ENCODE results near the gene ZBTB20. TPM values are rescaled to one million over a fixed set of nuclear protein-coding genes. Genes with fewer than 3 reads are reported as not detected.
A peak's percentile ranks its signal among the peaks of the same experiment; 100 is the strongest.

ZBTB20 gene
- total RNA-seq, 1 donor from 2014 or later: 23.5 TPM

DNA sequence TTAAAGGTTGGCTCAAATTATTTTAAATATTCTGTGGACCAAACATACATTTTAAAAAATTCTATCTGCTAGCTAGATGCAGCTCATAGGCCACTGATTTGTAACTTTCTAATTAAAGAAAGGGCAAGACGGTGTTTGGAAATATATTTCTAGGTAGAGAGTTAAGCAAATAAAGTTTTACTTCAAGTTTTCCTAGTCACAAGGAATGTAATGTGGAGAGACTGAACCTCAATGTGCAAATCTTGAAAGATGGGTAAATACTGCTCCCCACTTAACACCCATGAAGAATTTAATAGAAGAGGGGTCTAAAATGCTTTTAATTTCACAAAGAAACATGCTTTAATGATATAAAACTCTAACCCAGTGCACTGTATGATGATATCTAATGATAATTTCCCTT lies 678.0 kb downstream of the ZBTB20 start:
- Histone ChIP-seq H3K4me1 (ENCODE audit: control insufficient read depth in 3 of 3, insufficient read depth in 3 of 3, low read length in 3 of 3) (no peaks in the 10 kb centered on the region), H3K9me3 (ENCODE audit: control insufficient read depth in 3 of 3, low read length in 3 of 3) (no peaks in the 10 kb centered on the region), H3K9ac (ENCODE audit: low read depth in 1 of 3, low read length in 3 of 3) (no peak overlapping the region), H3K4me3 (ENCODE audit: low read length in 3 of 3) (no peak overlapping the region), H3K27ac (ENCODE audit: low read depth, low read length) (no peak overlapping the region), H3K36me3 (ENCODE audit: control insufficient read depth in 3 of 3, insufficient read depth in 3 of 3, low read length in 3 of 3) (no peaks in the 10 kb centered on the region), H3K27me3 (ENCODE audit: control insufficient read depth in 3 of 3, insufficient read depth in 3 of 3, low read length in 3 of 3) (no peaks in the 10 kb centered on the region)

DNA sequence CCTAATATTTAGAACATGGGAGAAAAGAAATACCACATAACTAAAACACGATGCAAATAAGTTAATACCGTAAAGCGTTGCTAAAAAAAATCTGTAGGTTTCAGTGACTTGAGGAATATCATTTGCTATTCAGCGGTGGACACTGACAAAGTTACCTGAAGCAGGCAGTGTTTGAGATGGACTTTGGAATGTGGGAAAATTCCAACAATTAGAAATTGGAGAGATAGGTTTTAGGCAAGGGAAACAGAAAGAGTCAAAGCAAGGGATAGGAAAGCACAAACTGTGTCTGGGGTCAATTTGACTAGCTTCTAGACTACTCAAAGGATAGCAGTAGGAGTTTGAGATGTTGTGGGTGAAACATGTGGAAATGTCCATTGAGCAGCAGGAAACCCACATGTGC lies 680.3 kb downstream of the ZBTB20 start:
- Histone ChIP-seq H3K27ac (ENCODE audit: low read depth, low read length) (no peak overlapping the region), H3K9me3 (ENCODE audit: control insufficient read depth in 3 of 3, low read length in 3 of 3) (no peaks in the 10 kb centered on the region), H3K4me1 (ENCODE audit: control insufficient read depth in 3 of 3, insufficient read depth in 3 of 3, low read length in 3 of 3) (no peaks in the 10 kb centered on the region), H3K36me3 (ENCODE audit: control insufficient read depth in 3 of 3, insufficient read depth in 3 of 3, low read length in 3 of 3) (no peaks in the 10 kb centered on the region), H3K27me3 (ENCODE audit: control insufficient read depth in 3 of 3, insufficient read depth in 3 of 3, low read length in 3 of 3) (no peaks in the 10 kb centered on the region), H3K4me3 (ENCODE audit: low read length in 3 of 3) (no peak overlapping the region), H3K9ac (ENCODE audit: low read depth in 1 of 3, low read length in 3 of 3) (no peak overlapping the region)

DNA sequence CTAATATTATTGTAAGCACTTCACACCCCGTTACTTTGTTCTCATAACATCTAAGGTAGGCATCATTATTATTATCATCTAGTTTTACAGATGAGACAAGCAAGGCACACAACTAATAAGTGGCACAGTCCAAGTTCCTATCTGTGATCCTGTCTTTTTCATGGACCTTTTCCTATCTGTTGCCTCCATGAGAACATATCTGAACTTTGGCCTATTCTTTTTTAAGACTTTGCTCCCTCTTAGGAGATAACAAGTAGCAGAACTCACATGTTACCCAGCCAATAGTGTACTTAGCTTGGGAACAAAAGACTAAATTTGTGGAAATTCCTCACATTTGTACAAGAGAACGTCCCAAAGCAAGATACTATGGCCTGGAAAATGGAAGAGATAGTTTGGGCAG lies 680.8 kb downstream of the ZBTB20 start:
- H3K4me3 ChIP-seq (ENCODE audit: low read length in 3 of 3): no peak overlapping the region
- H3K27ac ChIP-seq (ENCODE audit: low read depth, low read length): no peak overlapping the region
- no peak overlapping the region for H3K9ac ChIP-seq (ENCODE audit: low read depth in 1 of 3, low read length in 3 of 3)
- H3K36me3 ChIP-seq (ENCODE audit: control insufficient read depth in 3 of 3, insufficient read depth in 3 of 3, low read length in 3 of 3): no peaks in the 10 kb centered on the region
- H3K9me3 ChIP-seq (ENCODE audit: control insufficient read depth in 3 of 3, low read length in 3 of 3): no peaks in the 10 kb centered on the region
- H3K4me1 ChIP-seq (ENCODE audit: control insufficient read depth in 3 of 3, insufficient read depth in 3 of 3, low read length in 3 of 3): no peaks in the 10 kb centered on the region
- no peaks in the 10 kb centered on the region for H3K27me3 ChIP-seq (ENCODE audit: control insufficient read depth in 3 of 3, insufficient read depth in 3 of 3, low read length in 3 of 3)

DNA sequence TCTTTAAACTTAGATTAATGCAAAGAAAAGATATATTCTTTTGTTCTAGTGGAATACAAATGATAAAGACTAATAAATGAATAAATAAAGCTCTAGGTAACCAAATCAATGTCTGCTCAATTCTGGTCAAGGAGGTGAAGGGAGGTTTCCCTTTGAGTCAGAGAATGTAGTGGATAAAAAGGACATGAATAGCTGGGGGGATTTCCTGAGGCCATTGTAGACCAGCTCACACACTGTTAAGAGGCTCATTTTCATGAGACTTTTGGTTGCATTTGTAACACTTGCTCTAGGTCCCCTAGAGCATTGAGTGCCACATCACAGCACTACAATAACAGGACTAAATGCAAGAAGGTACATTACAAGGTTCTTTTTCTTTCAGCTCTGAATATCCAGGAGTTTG lies 682.5 kb downstream of the ZBTB20 start:
- Histone ChIP-seq H3K4me3 (ENCODE audit: low read length in 3 of 3) (no peak overlapping the region), H3K9me3 (ENCODE audit: control insufficient read depth in 3 of 3, low read length in 3 of 3) (no peaks in the 10 kb centered on the region)

DNA sequence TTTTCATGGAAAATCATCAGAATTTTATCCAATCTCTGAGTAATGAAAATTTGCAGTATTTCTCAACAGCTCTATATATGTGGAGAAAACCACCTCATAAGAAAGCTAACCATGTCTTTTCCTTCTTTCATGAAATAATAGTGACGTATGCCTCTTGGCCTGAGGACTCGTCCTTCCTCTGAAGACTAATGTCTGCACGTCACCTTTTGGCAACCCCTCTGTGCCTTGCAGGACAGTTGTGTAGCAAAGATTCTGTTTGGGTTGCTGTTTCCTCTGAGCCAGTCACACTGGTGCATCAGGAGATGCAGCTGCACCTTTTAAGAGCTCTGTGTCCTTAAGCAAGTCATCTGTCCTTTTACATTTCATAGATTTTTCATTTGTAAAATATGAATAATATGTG lies 684.3 kb downstream of the ZBTB20 start:
- H3K9me3 ChIP-seq (ENCODE audit: control insufficient read depth in 3 of 3, low read length in 3 of 3): no peaks in the 10 kb centered on the region
- no peaks in the 10 kb centered on the region for H3K36me3 ChIP-seq (ENCODE audit: control insufficient read depth in 3 of 3, insufficient read depth in 3 of 3, low read length in 3 of 3)
- no peak overlapping the region for H3K27ac ChIP-seq (ENCODE audit: low read depth, low read length)
- H3K9ac ChIP-seq (ENCODE audit: low read depth in 1 of 3, low read length in 3 of 3): no peak overlapping the region
- peaks cover 0 to 4% (median 0%) of the 10 kb centered on the region in 3 donors for H3K4me1 ChIP-seq (ENCODE audit: control insufficient read depth in 3 of 3, insufficient read depth in 3 of 3, low read length in 3 of 3)
- no peaks in the 10 kb centered on the region for H3K27me3 ChIP-seq (ENCODE audit: control insufficient read depth in 3 of 3, insufficient read depth in 3 of 3, low read length in 3 of 3)
- H3K4me3 ChIP-seq (ENCODE audit: low read length in 3 of 3): no peak overlapping the region

More for the DNA sequence above, 682.5 kb downstream of the ZBTB20 start:
- Histone ChIP-seq H3K4me1 (ENCODE audit: control insufficient read depth in 3 of 3, insufficient read depth in 3 of 3, low read length in 3 of 3) (no peaks in the 10 kb centered on the region), H3K36me3 (ENCODE audit: control insufficient read depth in 3 of 3, insufficient read depth in 3 of 3, low read length in 3 of 3) (no peaks in the 10 kb centered on the region), H3K9ac (ENCODE audit: low read depth in 1 of 3, low read length in 3 of 3) (no peak overlapping the region), H3K27ac (ENCODE audit: low read depth, low read length) (no peak overlapping the region), H3K27me3 (ENCODE audit: control insufficient read depth in 3 of 3, insufficient read depth in 3 of 3, low read length in 3 of 3) (no peaks in the 10 kb centered on the region)

DNA sequence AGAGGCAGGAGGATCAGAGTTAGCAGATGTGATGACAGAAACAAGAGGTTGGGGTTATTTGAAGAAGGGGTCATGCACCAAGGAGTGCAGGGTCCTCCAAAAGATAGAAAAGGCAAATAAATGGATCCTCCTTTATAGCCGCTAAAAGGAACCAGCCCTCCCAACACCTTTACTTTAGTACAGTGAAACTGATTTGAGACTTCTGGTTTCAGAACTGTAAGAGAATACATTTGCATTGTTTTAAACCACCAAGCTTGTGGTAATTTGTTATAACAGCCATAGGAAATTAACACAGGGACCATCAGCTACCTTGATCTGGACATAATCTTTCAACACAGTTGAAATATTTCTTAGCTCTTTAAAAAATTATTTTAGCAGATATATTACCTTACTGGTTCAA lies 686.6 kb downstream of the ZBTB20 start:
- H3K27ac ChIP-seq (ENCODE audit: low read depth, low read length): no peak overlapping the region
- H3K27me3 ChIP-seq (ENCODE audit: control insufficient read depth in 3 of 3, insufficient read depth in 3 of 3, low read length in 3 of 3): no peaks in the 10 kb centered on the region
- H3K9ac ChIP-seq (ENCODE audit: low read depth in 1 of 3, low read length in 3 of 3): no peak overlapping the region
- H3K4me1 ChIP-seq (ENCODE audit: control insufficient read depth in 3 of 3, insufficient read depth in 3 of 3, low read length in 3 of 3): peaks cover 3 to 13% (median 12%) of the 10 kb centered on the region in 3 donors
- H3K9me3 ChIP-seq (ENCODE audit: control insufficient read depth in 3 of 3, low read length in 3 of 3): no peaks in the 10 kb centered on the region
- no peaks in the 10 kb centered on the region for H3K36me3 ChIP-seq (ENCODE audit: control insufficient read depth in 3 of 3, insufficient read depth in 3 of 3, low read length in 3 of 3)
- H3K4me3 ChIP-seq (ENCODE audit: low read length in 3 of 3): no peak overlapping the region

DNA sequence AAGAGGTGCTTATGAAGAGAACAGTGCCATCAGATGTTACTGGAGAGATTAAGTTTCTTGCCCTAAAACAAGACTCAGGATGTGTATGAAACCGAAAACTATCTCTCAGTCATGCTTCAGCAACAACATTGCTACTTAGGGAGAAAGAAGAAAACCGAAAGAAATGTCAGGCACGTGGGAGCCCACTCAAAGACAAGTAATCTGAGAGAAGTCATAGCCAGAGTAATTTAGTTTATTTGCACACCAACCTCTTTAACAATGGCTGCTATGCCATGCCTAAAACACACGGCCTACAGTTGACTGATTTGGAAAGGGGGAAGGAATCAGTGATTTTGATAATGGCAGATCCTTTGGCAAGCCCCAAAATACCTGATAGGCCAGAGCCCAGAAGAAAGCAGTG lies 690.3 kb downstream of the ZBTB20 start:
- H3K4me1 ChIP-seq (ENCODE audit: control insufficient read depth in 3 of 3, insufficient read depth in 3 of 3, low read length in 3 of 3): peaks cover 11 to 41% (median 28%) of the 10 kb centered on the region in 3 donors

DNA sequence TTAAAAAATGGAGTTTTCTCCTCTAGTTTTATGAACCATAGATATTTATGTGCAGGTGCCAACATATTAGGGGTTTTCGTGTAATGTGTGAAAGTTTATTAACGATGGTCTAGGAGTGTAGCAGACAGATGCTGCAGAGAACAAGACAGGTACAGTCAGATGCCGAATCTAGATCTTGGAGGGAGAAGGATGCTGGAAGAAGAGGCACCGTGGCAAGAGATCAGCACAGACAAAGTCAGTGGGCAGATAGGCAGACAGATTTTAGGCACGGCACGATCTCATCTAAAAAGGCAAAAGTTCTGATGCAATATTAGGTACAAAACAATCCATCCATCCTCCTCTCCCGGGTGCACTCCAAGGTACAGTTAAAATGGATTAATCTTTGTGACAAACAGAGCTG lies 691.7 kb downstream of the ZBTB20 start:
- Histone ChIP-seq H3K9me3 (ENCODE audit: control insufficient read depth in 3 of 3, low read length in 3 of 3) (no peaks in the 10 kb centered on the region), H3K4me1 (ENCODE audit: control insufficient read depth in 3 of 3, insufficient read depth in 3 of 3, low read length in 3 of 3) (peaks cover 17 to 44% (median 31%) of the 10 kb centered on the region in 3 donors), H3K27ac (ENCODE audit: low read depth, low read length) (no peak overlapping the region), H3K9ac (ENCODE audit: low read depth in 1 of 3, low read length in 3 of 3) (peak overlapping the region; percentile 70 to 77 (median 72)), H3K4me3 (ENCODE audit: low read length in 3 of 3) (peak overlapping the region; percentile 58 to 79 (median 68)), H3K27me3 (ENCODE audit: control insufficient read depth in 3 of 3, insufficient read depth in 3 of 3, low read length in 3 of 3) (no peaks in the 10 kb centered on the region), H3K36me3 (ENCODE audit: control insufficient read depth in 3 of 3, insufficient read depth in 3 of 3, low read length in 3 of 3) (no peaks in the 10 kb centered on the region)

More for the DNA sequence above, 690.3 kb downstream of the ZBTB20 start:
- Histone ChIP-seq H3K36me3 (ENCODE audit: control insufficient read depth in 3 of 3, insufficient read depth in 3 of 3, low read length in 3 of 3) (no peaks in the 10 kb centered on the region), H3K9me3 (ENCODE audit: control insufficient read depth in 3 of 3, low read length in 3 of 3) (no peaks in the 10 kb centered on the region), H3K27me3 (ENCODE audit: control insufficient read depth in 3 of 3, insufficient read depth in 3 of 3, low read length in 3 of 3) (no peaks in the 10 kb centered on the region), H3K9ac (ENCODE audit: low read depth in 1 of 3, low read length in 3 of 3) (no peak overlapping the region), H3K27ac (ENCODE audit: low read depth, low read length) (peak overlapping the region; percentile 1), H3K4me3 (ENCODE audit: low read length in 3 of 3) (no peak overlapping the region)

DNA sequence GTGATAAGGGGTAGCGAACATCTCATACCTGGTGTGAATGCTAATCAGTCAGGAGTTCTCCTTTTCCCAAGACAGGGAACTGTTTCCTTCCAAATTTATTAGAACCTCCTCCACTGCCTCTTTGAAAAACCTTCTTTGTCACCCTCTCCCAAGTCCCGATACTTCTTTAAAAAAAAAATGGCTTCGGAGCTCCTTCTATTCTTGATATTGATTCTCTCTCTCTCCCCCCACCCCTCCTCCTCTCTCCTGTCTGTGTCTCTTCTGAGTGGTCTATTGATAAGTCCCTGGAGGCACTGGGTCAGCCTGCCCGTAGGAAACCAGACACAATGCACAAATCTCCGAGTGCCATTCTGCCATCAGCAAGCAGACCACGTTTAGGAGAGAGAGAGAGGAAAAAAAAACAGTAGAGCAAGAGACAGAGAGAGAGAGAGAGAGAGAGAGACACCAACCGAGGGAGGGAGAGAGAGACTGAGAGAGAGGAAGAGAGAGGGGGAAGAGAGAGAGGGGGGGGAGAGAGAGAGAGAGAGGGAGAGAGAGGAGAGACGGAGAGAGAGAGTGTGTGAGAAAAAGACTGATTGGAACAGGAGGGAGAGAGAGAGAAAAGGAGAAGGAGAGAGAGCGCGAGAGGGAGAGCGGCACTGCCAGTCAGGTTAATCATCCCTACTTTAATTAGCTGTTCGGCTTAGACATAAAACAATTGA lies 692.4 kb downstream of the ZBTB20 start:
- Histone ChIP-seq H3K27me3 (ENCODE audit: control insufficient read depth in 3 of 3, insufficient read depth in 3 of 3, low read length in 3 of 3) (no peaks in the 10 kb centered on the region), H3K27ac (ENCODE audit: low read depth, low read length) (peak overlapping the region; percentile 65), H3K36me3 (ENCODE audit: control insufficient read depth in 3 of 3, insufficient read depth in 3 of 3, low read length in 3 of 3) (no peaks in the 10 kb centered on the region), H3K4me1 (ENCODE audit: control insufficient read depth in 3 of 3, insufficient read depth in 3 of 3, low read length in 3 of 3) (peaks cover 19 to 48% (median 31%) of the 10 kb centered on the region in 3 donors), H3K4me3 (ENCODE audit: low read length in 3 of 3) (peak overlapping the region; percentile 58 to 79 (median 68)), H3K9me3 (ENCODE audit: control insufficient read depth in 3 of 3, low read length in 3 of 3) (no peaks in the 10 kb centered on the region), H3K9ac (ENCODE audit: low read depth in 1 of 3, low read length in 3 of 3) (peak overlapping the region; percentile 70 to 77 (median 72))

DNA sequence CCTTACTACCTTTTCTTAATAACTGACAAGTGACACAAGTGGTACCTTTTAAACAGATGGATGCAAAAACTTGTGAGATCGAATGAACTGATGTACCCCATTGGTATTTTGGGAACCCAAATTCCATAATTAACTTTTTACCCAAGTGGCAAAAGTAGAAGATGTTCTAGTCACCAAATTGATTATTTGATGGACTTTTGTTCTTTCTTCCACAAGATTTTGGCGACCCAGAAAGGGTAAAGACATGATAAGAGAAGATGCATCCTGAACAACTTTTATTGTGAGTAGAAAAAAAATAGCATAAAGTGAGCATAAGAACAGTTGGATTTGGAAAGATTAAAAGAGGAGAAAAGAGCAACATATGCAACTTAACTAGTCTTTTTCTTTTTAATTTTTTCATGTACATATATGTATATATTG lies 693.7 kb downstream of the ZBTB20 start:
- H3K4me1 ChIP-seq (ENCODE audit: control insufficient read depth in 3 of 3, insufficient read depth in 3 of 3, low read length in 3 of 3): peaks cover 21 to 43% (median 31%) of the 10 kb centered on the region in 3 donors
- no peaks in the 10 kb centered on the region for H3K9me3 ChIP-seq (ENCODE audit: control insufficient read depth in 3 of 3, low read length in 3 of 3)
- no peak overlapping the region for H3K4me3 ChIP-seq (ENCODE audit: low read length in 3 of 3)
- no peaks in the 10 kb centered on the region for H3K36me3 ChIP-seq (ENCODE audit: control insufficient read depth in 3 of 3, insufficient read depth in 3 of 3, low read length in 3 of 3)
- no peak overlapping the region for H3K27ac ChIP-seq (ENCODE audit: low read depth, low read length)
- no peaks in the 10 kb centered on the region for H3K27me3 ChIP-seq (ENCODE audit: control insufficient read depth in 3 of 3, insufficient read depth in 3 of 3, low read length in 3 of 3)
- peak overlapping the region in 1 of 3 donors; percentile 40 for H3K9ac ChIP-seq (ENCODE audit: low read depth in 1 of 3, low read length in 3 of 3)
